HepG2 (cell line): ENCODE results near the gene BAZ1B. TPM values are rescaled to one million over a fixed set of nuclear protein-coding genes. Genes with fewer than 3 reads are reported as not detected.
A peak's percentile ranks its signal among the peaks of the same experiment; 100 is the strongest.

Source experiments
- ATAC-seq: fragments of 200-7000 bp; cut with Tn5 transposase; 3 replicates; pipeline ENCODE4 v1.9.1; 2020; ENCODE audit warnings: mild to moderate bottlenecking, moderate library complexity
- BruUV-seq: library from RNA; stranded (reverse); fragments of 400-500 nt; replicated peaks from 2 replicates; lab custom pipeline; 2021; lab: Mats Ljungman, UMichigan
- CTCF ChIA-PET: fragments of 300-600 bp; formaldehyde crosslinking; extraction: SDS; loops from one replicate; lab custom pipeline; 2021; ENCODE audit warnings: low total read pairs, inconsistent platforms, low intra/inter-chr PET ratio; lab: Yijun Ruan, JAX
- POLR2A ChIA-PET: fragments of 350-600 bp; sonication (Branson Sonifier 250); formaldehyde crosslinking; loops from one replicate; lab custom pipeline; 2020; ENCODE audit warnings: antibody characterized with exemption, inconsistent platforms; lab: Yijun Ruan, JAX
- DNase-seq: peaks from one replicate; pipeline ENCODE4 v3.0.0-alpha.2; 2015; ENCODE audit warnings: low spot score
- FAIRE-seq: peaks from 3 replicates; lab custom pipeline; 2011; peaks lifted over from hg19 to GRCh38; lab: Jason Lieb, UNC
- H2AFZ ChIP-seq: one replicate; pipeline ENCODE4 v1.6.1; 2011; ENCODE audit warnings: low read length, inconsistent platforms
- H3K27ac ChIP-seq: fragments of 300-600 bp; 3 replicates; pipeline ENCODE4 v1.8.0; 2011; ENCODE audit warnings: mixed run types, mild to moderate bottlenecking, mixed read lengths, low read length, inconsistent platforms; ENCODE audit not compliant: insufficient read depth; ENCODE audit errors: extremely low read length
- H3K27me3 ChIP-seq, 2 experiments: fragments of 200-600 bp in 1 of 2; 2 replicates in 1 of 2; 3 replicates in 1 of 2; pipeline versions ENCODE4 v1.6.0 to v1.8.0; 2011; ENCODE audit warnings: low read length in 2 of 2, mild to moderate bottlenecking in 2 of 2, moderate library complexity in 2 of 2, inconsistent platforms in 1 of 2; ENCODE audit not compliant: insufficient read depth in 2 of 2, control insufficient read depth in 1 of 2
- H3K36me3 ChIP-seq, 2 experiments: fragments of 200-600 bp in 1 of 2; replicated peaks in 1 of 2; 2 replicates in 1 of 2; 3 replicates in 1 of 2; pipeline versions ENCODE4 v1.5.1 to v1.8.0; 2011; ENCODE audit warnings: low read length in 2 of 2, inconsistent platforms in 1 of 2; ENCODE audit not compliant: insufficient read depth in 2 of 2, control insufficient read depth in 1 of 2
- H3K4me1 ChIP-seq: 2 replicates; pipeline ENCODE4 v1.5.1; 2012; ENCODE audit warnings: low read length, inconsistent platforms; ENCODE audit not compliant: insufficient read depth
- H3K4me2 ChIP-seq: 2 replicates; pipeline ENCODE4 v1.6.0; 2011; ENCODE audit warnings: low read depth, low read length, inconsistent platforms
- H3K4me3 ChIP-seq, 3 experiments: fragments of 200-600 bp in 1 of 3; sonication (generic), shearing (Covaris generic) in 1 of 3; replicated peaks in 1 of 3; 2 replicates each; pipeline ENCODE4 v1.5.1; 2011 to 2016; ENCODE audit warnings: low read length in 3 of 3, inconsistent platforms in 2 of 3, low read depth in 2 of 3, mild to moderate bottlenecking in 2 of 3, control low read depth in 1 of 3, mixed read lengths in 1 of 3; ENCODE audit not compliant: insufficient read depth in 1 of 3
- H3K79me2 ChIP-seq: one replicate; pipeline ENCODE4 v1.6.1; 2011; ENCODE audit warnings: low read length, inconsistent platforms; ENCODE audit not compliant: insufficient read depth
- H3K9ac ChIP-seq: 2 replicates; pipeline ENCODE4 v1.6.0; 2011; ENCODE audit warnings: mild to moderate bottlenecking, low read depth, low read length, inconsistent platforms; ENCODE audit not compliant: insufficient read depth
- H3K9me3 ChIP-seq: 2 replicates; pipeline ENCODE4 v1.5.1; 2012; ENCODE audit warnings: mild to moderate bottlenecking, low read length
- H4K20me1 ChIP-seq: 2 replicates; pipeline ENCODE4 v1.6.0; 2011; ENCODE audit warnings: inconsistent platforms, mild to moderate bottlenecking, low read length, moderate library complexity; ENCODE audit not compliant: insufficient read depth
- ARHGAP35 ChIP-seq: sonication (generic); formaldehyde crosslinking; IDR thresholded peaks from 2 replicates; pipeline ENCODE4 v1.9.0; 2022; ENCODE audit warnings: mild to moderate bottlenecking, inconsistent platforms, moderate library complexity, missing genetic modification reagents, borderline replicate concordance
- ARNT2 ChIP-seq: sonication (generic); formaldehyde crosslinking; IDR thresholded peaks from 2 replicates; pipeline ENCODE4 v1.8.0; 2022; ENCODE audit warnings: mild to moderate bottlenecking, low read depth, missing genetic modification reagents, moderate library complexity
- CBX1 ChIP-seq: IDR thresholded peaks from one replicate; pipeline ENCODE4 v1.6.1; 2016; ENCODE audit warnings: antibody characterized with exemption, low read depth
- ESRRA ChIP-seq: sonication (generic); formaldehyde crosslinking; IDR thresholded peaks from 2 replicates; pipeline ENCODE4 v1.5.1; 2020; ENCODE audit warnings: mild to moderate bottlenecking, low read depth, missing genetic modification reagents
- FOSL1 ChIP-seq: sonication (generic); formaldehyde crosslinking; IDR thresholded peaks from 2 replicates; pipeline ENCODE4 v1.9.0; 2021; ENCODE audit warnings: missing genetic modification reagents, borderline replicate concordance
- FOXC1 ChIP-seq: sonication (generic); formaldehyde crosslinking; IDR thresholded peaks from 2 replicates; pipeline ENCODE4 v1.8.0; 2022; ENCODE audit warnings: mild to moderate bottlenecking, missing genetic modification reagents, borderline replicate concordance
- MAFK ChIP-seq, 2 experiments: IDR thresholded peaks in 1 of 2; conservative IDR thresholded peaks in 1 of 2; 2 replicates each; pipeline ENCODE4 v1.6.1; 2011; ENCODE audit warnings: improper control_type of control experiment in 2 of 2, low read length in 2 of 2
- NCOA1 ChIP-seq: sonication (generic); formaldehyde crosslinking; IDR thresholded peaks from 2 replicates; pipeline ENCODE4 v1.9.0; 2021; ENCODE audit warnings: missing genetic modification reagents
- PPARG ChIP-seq: conservative IDR thresholded peaks from 2 replicates; pipeline ENCODE4 v1.6.1; 2016; ENCODE audit warnings: missing biosample characterization, missing genetic modification reagents
- SCMH1 ChIP-seq: sonication (generic); formaldehyde crosslinking; IDR thresholded peaks from 2 replicates; pipeline ENCODE4 v1.9.0; 2021; ENCODE audit warnings: missing genetic modification reagents, mild to moderate bottlenecking, borderline replicate concordance
- SOX6 ChIP-seq, 2 experiments: fragments of 450-650 bp in 1 of 2; sonication (generic) in 1 of 2; formaldehyde crosslinking in 1 of 2; IDR thresholded peaks; 2 replicates each; pipeline versions ENCODE4 v1.4.0 to v1.6.1; 2017 to 2020; ENCODE audit warnings: antibody characterized with exemption in 1 of 2, mild to moderate bottlenecking in 1 of 2, missing genetic modification reagents in 1 of 2
- SP4 ChIP-seq: sonication (generic); formaldehyde crosslinking; IDR thresholded peaks from 2 replicates; pipeline ENCODE4 v1.8.1; 2023; ENCODE audit warnings: mild to moderate bottlenecking, missing genetic modification reagents
- TBL1XR1 ChIP-seq: fragments of 150-350 bp; IDR thresholded peaks from 2 replicates; pipeline ENCODE4 v1.6.1; 2014; ENCODE audit warnings: borderline replicate concordance, low read length; ENCODE audit not compliant: partially characterized antibody
- U2AF1 ChIP-seq: fragments of 200-400 bp; formaldehyde crosslinking; optimal IDR thresholded peaks from 2 replicates; pipeline ENCODE3; 2017; ENCODE audit warnings: mild to moderate bottlenecking, low read depth, low read length
- ZBTB20 ChIP-seq: sonication (generic); formaldehyde crosslinking; IDR thresholded peaks from 2 replicates; pipeline ENCODE4 v1.8.1; 2023; ENCODE audit warnings: missing genetic modification reagents, low read depth, mild to moderate bottlenecking, borderline replicate concordance
- ZFP82 ChIP-seq: sonication (generic); formaldehyde crosslinking; IDR thresholded peaks from 2 replicates; pipeline ENCODE4 v1.5.1; 2020; ENCODE audit warnings: mild to moderate bottlenecking, missing genetic modification reagents, borderline replicate concordance
- ZNF292 ChIP-seq: sonication (generic); formaldehyde crosslinking; IDR thresholded peaks from 2 replicates; pipeline ENCODE4 v1.8.1; 2022; ENCODE audit warnings: mild to moderate bottlenecking, low read depth, missing genetic modification reagents, borderline replicate concordance
- ZNF446 ChIP-seq: sonication (generic); formaldehyde crosslinking; IDR thresholded peaks from 2 replicates; pipeline ENCODE4 v1.5.0; 2020; ENCODE audit warnings: mild to moderate bottlenecking, missing genetic modification reagents
- ZNF567 ChIP-seq: sonication (generic); formaldehyde crosslinking; IDR thresholded peaks from 2 replicates; pipeline ENCODE4 v1.8.1; 2023; ENCODE audit warnings: mild to moderate bottlenecking, missing genetic modification reagents, borderline replicate concordance
- ZNF768 ChIP-seq: sonication (generic); formaldehyde crosslinking; IDR thresholded peaks from 2 replicates; pipeline ENCODE4 v1.4.0; 2020; ENCODE audit warnings: missing genetic modification reagents
- ZSCAN20 ChIP-seq: sonication (generic); formaldehyde crosslinking; IDR thresholded peaks from 2 replicates; pipeline ENCODE4 v1.4.0; 2020; ENCODE audit warnings: missing genetic modification reagents, mild to moderate bottlenecking, borderline replicate concordance
- WGBS: methylation state at CpG from one replicate; pipeline ENCODE4 v1.1.6; 2017; ENCODE audit warnings: low lambda C conversion rate; 5-methylcytosine and 5-hydroxymethylcytosine counted together
- in situ Hi-C: cut with HindIII; loops from 2 replicates; pipeline ENCODE4 v1.10.0; 2017; ENCODE audit warnings: low pct_unique_long_range_greater_than_20kb; ENCODE audit not compliant: extremely low pct_ligation_motif_present
- intact Hi-C: fragments of 100-400 bp; cut with micrococcal nuclease; formaldehyde crosslinking; loops from one replicate; pipeline ENCODE4 v1.10.0; 2022; ENCODE audit not compliant: unreplicated experiment
- polyA plus RNA-seq, 8 experiments: library from polyadenylated mRNA; depleted of rRNA in 3 of 8; stranded (reverse) in 7 of 8; unstranded in 1 of 8; fragments of >200 nt; fragmentation: Illumina TruSeq in 4 of 8; extraction: Trizol in 4 of 8; gene quantifications; 2 replicates each; pipeline versions ENCODE4 v1.2.1 to v1.2.3, GENCODE V29; 2011 to 2016; ENCODE audit warnings: low read depth in 4 of 8, missing spikeins in 1 of 8, mixed read lengths in 1 of 8; ENCODE audit not compliant: insufficient read depth in 1 of 8
- total RNA-seq, 5 experiments: library from RNA; depleted of rRNA; stranded (reverse); fragments of >200 nt; fragmentation: Illumina TruSeq; extraction: Trizol; gene quantifications; 2 replicates each; pipeline ENCODE4 v1.2.3, GENCODE V29; 2016; ENCODE audit warnings: low read depth in 1 of 5
- TF ChIP-seq, protein P1 (sequence below): sonication (generic); formaldehyde crosslinking; IDR thresholded peaks from 2 replicates; pipeline ENCODE4 v1.5.0; 2020; ENCODE audit warnings: missing genetic modification reagents
- TF ChIP-seq, protein P2 (sequence below): sonication (generic); formaldehyde crosslinking; IDR thresholded peaks from 2 replicates; pipeline ENCODE4 v1.5.1; 2020; ENCODE audit warnings: missing genetic modification reagents, mild to moderate bottlenecking, borderline replicate concordance

The BAZ1B gene
- total and polyA plus RNA-seq, 2 of the 13 experiments (the other 11 are each of a cell fraction or from before 2014, with no cell fraction given): 18.6 to 69.4 TPM

DNA sequence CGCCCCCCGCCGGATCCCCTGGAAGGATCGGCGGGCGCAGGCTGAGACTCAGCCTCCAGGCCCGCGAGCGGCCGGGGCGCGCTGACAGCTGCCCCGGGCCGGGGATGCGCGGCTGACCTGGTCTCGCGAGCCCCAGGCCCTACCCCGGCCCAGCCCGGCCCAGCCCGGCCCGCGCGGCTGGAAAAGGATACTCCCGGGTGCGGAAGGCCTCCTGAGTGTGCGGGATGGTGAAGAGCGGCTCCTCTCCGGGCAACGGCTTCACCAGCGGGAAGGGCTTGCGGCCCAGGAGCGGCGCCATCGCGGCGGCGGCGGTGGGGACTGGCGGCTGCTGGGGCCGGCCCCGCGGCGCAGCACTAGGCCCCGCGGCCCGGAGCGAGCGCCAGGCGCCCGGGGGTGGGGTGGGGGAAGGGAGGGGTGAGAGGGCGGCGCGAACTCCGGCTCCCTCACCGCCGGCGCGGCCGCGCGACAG, 423 bp downstream of the BAZ1B start:
- Histone ChIP-seq H3K27ac (peak overlapping the region; percentile 91), H3K4me2 (peak overlapping the region; percentile 87), H4K20me1 (peaks cover 15% of the 10 kb centered on the region), H2AFZ (no peak overlapping the region), H3K27me3 (no peaks in the 10 kb centered on the region; a peak in 1 of 5 replicates), H3K4me1 (peaks cover 31% of the 10 kb centered on the region), H3K4me3 (peak overlapping the region; percentile 80 to 89 (median 82)), H3K9ac (peak overlapping the region; percentile 91), H3K79me2 (peaks cover 44% of the 10 kb centered on the region), H3K9me3 (no peaks in the 10 kb centered on the region), H3K36me3 (peaks cover 4 to 20% of the 10 kb centered on the region in 2 experiments; a peak in 4 of 5 replicates)
- in situ Hi-C loops: no loop called here
- ChIA-PET CTCF (no interaction called here), POLR2A (interaction anchor here (0.9 to 2.5 kb wide), 11 partner anchors 9 to 213 kb away, joined by 3 to 17 read pairs (median 4); partner anchors contain the start of genes BCL7B and TBL2)
- intact Hi-C loops: loop anchor here (5.0 kb wide), 1 partner anchor 36 kb away; the partner anchor contains the start of gene BCL7B
- DNase-seq: peak; percentile 13
- BruUV-seq: no TSS peak
- no CpG with 5 or more reads among the region's 62 CpGs for WGBS
- peak; percentile 76 for ATAC-seq
- FAIRE-seq: no peak
- TF ChIP-seq ZNF567: no peak
- no peak for TF ChIP-seq ZNF446 (CRISPR knock-in tag)
- TF ChIP-seq ZSCAN20 (CRISPR knock-in tag): no peak
- peak; percentile 48; the same call in 1 of the 2 replicates for TF ChIP-seq ZNF768 (CRISPR knock-in tag)
- TF ChIP-seq NCOA1: 0 out of 2 replicates have a peak, but pooled peaks have one; percentile 11
- no peak for TF ChIP-seq ARHGAP35 (CRISPR knock-in tag)
- no peak for TF ChIP-seq ZBTB20 (CRISPR knock-in tag)
- no peak for TF ChIP-seq PPARG (CRISPR knock-in tag)
- no peak for TF ChIP-seq TBL1XR1
- TF ChIP-seq SCMH1 (CRISPR knock-in tag): no peak
- TF ChIP-seq ESRRA (CRISPR knock-in tag): no peak
- no peak for TF ChIP-seq ZNF292 (CRISPR knock-in tag)
- TF ChIP-seq, protein P1, sequence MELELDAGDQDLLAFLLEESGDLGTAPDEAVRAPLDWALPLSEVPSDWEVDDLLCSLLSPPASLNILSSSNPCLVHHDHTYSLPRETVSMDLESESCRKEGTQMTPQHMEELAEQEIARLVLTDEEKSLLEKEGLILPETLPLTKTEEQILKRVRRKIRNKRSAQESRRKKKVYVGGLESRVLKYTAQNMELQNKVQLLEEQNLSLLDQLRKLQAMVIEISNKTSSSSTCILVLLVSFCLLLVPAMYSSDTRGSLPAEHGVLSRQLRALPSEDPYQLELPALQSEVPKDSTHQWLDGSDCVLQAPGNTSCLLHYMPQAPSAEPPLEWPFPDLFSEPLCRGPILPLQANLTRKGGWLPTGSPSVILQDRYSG (CRISPR knock-in tag): no peak; the same call in 1 of the 2 replicates
- no peak for TF ChIP-seq CBX1
- 0 out of 2 replicates have a peak, but pooled peaks have one; percentile 12 for TF ChIP-seq FOXC1 (CRISPR knock-in tag)
- no peak for TF ChIP-seq ZFP82 (CRISPR knock-in tag)
- no peak for TF ChIP-seq U2AF1
- TF ChIP-seq, protein P2, sequence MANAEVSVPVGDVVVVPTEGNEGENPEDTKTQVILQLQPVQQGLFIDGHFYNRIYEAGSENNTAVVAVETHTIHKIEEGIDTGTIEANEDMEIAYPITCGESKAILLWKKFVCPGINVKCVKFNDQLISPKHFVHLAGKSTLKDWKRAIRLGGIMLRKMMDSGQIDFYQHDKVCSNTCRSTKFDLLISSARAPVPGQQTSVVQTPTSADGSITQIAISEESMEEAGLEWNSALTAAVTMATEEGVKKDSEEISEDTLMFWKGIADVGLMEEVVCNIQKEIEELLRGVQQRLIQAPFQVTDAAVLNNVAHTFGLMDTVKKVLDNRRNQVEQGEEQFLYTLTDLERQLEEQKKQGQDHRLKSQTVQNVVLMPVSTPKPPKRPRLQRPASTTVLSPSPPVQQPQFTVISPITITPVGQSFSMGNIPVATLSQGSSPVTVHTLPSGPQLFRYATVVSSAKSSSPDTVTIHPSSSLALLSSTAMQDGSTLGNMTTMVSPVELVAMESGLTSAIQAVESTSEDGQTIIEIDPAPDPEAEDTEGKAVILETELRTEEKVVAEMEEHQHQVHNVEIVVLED: no peak
- TF ChIP-seq SP4 (CRISPR knock-in tag): no peak
- TF ChIP-seq ARNT2 (CRISPR knock-in tag): no peak; the same call in 1 of the 2 replicates
- TF ChIP-seq FOSL1 (CRISPR knock-in tag): no peak
- TF ChIP-seq SOX6 (IDR thresholded peaks at IDR 0.05): no peak
- no peak for TF ChIP-seq SOX6 (CRISPR knock-in tag; IDR thresholded peaks at IDR 0.05)
- TF ChIP-seq MAFK (conservative IDR thresholded peaks at IDR 0.05 in 1 of 2, IDR thresholded peaks at IDR 0.05 in 1 of 2; ENCODE audit: low read length in 2 of 2): no peak
